ENCODE data around the gene DTNA.

- TF ChIP-seq CTCF (IDR thresholded peaks at IDR 0.05): no peak
- TF ChIP-seq POLR2A (IDR thresholded peaks at IDR 0.05): no peak
Measured at GRCh38 chr18:34799291-34799690, 89.2 kb downstream of the DTNA start.

Measured in adrenal gland (tissue), 5 donors.